ENCODE results near the gene PGD.

The PGD gene

DNA sequence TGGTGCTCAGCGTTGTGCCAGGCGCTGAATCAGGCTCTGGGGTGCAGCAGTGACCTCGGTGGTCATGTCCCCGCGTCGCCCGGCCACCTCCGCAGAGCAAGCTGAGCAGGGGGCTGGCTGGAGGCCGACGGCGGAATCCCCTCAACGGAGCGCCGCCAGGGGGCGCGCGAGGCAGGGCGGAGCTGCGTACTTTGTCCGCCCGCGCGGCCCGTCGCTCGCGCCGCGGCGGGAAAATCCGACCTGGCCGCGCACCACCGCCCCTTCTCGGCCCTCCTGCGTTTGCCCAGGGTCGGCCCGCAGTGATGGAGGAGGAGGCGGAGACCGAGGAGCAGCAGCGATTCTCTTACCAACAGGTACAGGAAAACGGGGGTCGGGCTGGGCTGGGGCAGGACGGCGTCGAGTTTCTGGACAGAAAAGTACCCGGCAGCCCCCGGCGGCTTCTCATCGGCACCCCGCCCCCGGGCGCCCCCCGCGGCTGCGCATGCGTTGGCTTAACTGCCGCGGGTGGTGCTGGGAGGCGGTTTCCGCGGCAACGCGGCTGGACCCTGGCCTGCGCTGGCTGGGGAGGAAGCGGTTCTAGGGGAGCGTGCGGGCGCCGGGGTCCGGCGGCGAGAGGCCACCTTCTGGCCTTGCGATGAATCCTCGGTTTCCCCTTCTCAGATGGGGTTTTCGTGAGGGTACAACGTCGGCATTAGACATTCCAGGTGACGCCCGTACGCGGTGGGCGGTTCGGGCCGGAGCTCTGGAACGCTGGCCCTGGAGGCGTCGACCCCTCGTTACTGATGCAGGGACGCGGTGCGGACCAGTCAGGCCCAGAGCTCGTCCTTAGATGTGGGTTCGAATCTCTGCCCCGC lies 31.6 kb downstream of the PGD start, which contains the start of gene CENPS (continued):
- TF ChIP-seq REPIN1 (tag by site-specific recombination; IDR thresholded peaks at IDR 0.05; ENCODE audit: low read depth) (peak; percentile 63; the same call in 1 of the 2 replicates), ZNF785 (tag by site-specific recombination; IDR thresholded peaks at IDR 0.05) (no peak; the same call in 1 of the 2 replicates), HOXA7 (CRISPR knock-in tag; IDR thresholded peaks at IDR 0.05; ENCODE audit: borderline replicate concordance) (no peak), KLF7 (tag by site-specific recombination; IDR thresholded peaks at IDR 0.05; ENCODE audit: borderline replicate concordance) (peak; percentile 87; the same call in 1 of the 2 replicates), ZNF19 (tag by site-specific recombination; IDR thresholded peaks at IDR 0.05; ENCODE audit: low read depth) (no peak), ZNF121 (tag by site-specific recombination; IDR thresholded peaks at IDR 0.05) (no peak), ZNF223 (tag by site-specific recombination; IDR thresholded peaks at IDR 0.05) (no peak), ZBTB17 (tag by site-specific recombination; IDR thresholded peaks at IDR 0.05) (peak; percentile 63; the same call in 1 of the 2 replicates), KLF1 (tag by site-specific recombination; IDR thresholded peaks at IDR 0.05) (peak; percentile 84), EGR2 (tag by site-specific recombination; IDR thresholded peaks at IDR 0.05; ENCODE audit: low read depth) (peak; percentile 77), ZNF629 (tag by site-specific recombination; IDR thresholded peaks at IDR 0.05) (peak; percentile 65), HOXD13 (CRISPR knock-in tag; IDR thresholded peaks at IDR 0.05; ENCODE audit: borderline replicate concordance) (no peak), ZNF501 (tag by site-specific recombination; IDR thresholded peaks at IDR 0.05) (0 out of 2 replicates have a peak, but pooled peaks have one; percentile 30), ZNF114 (tag by site-specific recombination; IDR thresholded peaks at IDR 0.05) (no peak), ZNF426 (tag by site-specific recombination; IDR thresholded peaks at IDR 0.05) (no peak), ZNF202 (tag by site-specific recombination; IDR thresholded peaks at IDR 0.05; ENCODE audit: borderline replicate concordance) (no peak), ZNF76 (tag by site-specific recombination; IDR thresholded peaks at IDR 0.05; ENCODE audit: borderline replicate concordance, low read depth) (peak; percentile 90)
- TF ChIP-seq, protein P1, sequence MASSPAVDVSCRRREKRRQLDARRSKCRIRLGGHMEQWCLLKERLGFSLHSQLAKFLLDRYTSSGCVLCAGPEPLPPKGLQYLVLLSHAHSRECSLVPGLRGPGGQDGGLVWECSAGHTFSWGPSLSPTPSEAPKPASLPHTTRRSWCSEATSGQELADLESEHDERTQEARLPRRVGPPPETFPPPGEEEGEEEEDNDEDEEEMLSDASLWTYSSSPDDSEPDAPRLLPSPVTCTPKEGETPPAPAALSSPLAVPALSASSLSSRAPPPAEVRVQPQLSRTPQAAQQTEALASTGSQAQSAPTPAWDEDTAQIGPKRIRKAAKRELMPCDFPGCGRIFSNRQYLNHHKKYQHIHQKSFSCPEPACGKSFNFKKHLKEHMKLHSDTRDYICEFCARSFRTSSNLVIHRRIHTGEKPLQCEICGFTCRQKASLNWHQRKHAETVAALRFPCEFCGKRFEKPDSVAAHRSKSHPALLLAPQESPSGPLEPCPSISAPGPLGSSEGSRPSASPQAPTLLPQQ (tag by site-specific recombination; IDR thresholded peaks at IDR 0.05): peak; percentile 91
- TF ChIP-seq, protein P2, sequence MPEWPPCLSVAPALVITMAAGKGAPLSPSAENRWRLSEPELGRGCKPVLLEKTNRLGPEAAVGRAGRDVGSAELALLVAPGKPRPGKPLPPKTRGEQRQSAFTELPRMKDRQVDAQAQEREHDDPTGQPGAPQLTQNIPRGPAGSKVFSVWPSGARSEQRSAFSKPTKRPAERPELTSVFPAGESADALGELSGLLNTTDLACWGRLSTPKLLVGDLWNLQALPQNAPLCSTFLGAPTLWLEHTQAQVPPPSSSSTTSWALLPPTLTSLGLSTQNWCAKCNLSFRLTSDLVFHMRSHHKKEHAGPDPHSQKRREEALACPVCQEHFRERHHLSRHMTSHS (tag by site-specific recombination; IDR thresholded peaks at IDR 0.05): 0 out of 2 replicates have a peak, but pooled peaks have one; percentile 38
- TF ChIP-seq, protein P3, sequence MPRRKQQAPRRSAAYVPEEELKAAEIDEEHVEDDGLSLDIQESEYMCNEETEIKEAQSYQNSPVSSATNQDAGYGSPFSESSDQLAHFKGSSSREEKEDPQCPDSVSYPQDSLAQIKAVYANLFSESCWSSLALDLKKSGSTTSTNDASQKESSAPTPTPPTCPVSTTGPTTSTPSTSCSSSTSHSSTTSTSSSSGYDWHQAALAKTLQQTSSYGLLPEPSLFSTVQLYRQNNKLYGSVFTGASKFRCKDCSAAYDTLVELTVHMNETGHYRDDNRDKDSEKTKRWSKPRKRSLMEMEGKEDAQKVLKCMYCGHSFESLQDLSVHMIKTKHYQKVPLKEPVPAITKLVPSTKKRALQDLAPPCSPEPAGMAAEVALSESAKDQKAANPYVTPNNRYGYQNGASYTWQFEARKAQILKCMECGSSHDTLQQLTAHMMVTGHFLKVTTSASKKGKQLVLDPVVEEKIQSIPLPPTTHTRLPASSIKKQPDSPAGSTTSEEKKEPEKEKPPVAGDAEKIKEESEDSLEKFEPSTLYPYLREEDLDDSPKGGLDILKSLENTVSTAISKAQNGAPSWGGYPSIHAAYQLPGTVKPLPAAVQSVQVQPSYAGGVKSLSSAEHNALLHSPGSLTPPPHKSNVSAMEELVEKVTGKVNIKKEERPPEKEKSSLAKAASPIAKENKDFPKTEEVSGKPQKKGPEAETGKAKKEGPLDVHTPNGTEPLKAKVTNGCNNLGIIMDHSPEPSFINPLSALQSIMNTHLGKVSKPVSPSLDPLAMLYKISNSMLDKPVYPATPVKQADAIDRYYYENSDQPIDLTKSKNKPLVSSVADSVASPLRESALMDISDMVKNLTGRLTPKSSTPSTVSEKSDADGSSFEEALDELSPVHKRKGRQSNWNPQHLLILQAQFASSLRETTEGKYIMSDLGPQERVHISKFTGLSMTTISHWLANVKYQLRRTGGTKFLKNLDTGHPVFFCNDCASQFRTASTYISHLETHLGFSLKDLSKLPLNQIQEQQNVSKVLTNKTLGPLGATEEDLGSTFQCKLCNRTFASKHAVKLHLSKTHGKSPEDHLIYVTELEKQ (tag by site-specific recombination; IDR thresholded peaks at IDR 0.05; ENCODE audit: borderline replicate concordance): no peak; the same call in 1 of the 2 replicates
- TF ChIP-seq, protein P4, sequence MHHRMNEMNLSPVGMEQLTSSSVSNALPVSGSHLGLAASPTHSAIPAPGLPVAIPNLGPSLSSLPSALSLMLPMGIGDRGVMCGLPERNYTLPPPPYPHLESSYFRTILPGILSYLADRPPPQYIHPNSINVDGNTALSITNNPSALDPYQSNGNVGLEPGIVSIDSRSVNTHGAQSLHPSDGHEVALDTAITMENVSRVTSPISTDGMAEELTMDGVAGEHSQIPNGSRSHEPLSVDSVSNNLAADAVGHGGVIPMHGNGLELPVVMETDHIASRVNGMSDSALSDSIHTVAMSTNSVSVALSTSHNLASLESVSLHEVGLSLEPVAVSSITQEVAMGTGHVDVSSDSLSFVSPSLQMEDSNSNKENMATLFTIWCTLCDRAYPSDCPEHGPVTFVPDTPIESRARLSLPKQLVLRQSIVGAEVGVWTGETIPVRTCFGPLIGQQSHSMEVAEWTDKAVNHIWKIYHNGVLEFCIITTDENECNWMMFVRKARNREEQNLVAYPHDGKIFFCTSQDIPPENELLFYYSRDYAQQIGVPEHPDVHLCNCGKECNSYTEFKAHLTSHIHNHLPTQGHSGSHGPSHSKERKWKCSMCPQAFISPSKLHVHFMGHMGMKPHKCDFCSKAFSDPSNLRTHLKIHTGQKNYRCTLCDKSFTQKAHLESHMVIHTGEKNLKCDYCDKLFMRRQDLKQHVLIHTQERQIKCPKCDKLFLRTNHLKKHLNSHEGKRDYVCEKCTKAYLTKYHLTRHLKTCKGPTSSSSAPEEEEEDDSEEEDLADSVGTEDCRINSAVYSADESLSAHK (tag by site-specific recombination; IDR thresholded peaks at IDR 0.05): no peak; the same call in 1 of the 2 replicates
- TF ChIP-seq, protein P5, sequence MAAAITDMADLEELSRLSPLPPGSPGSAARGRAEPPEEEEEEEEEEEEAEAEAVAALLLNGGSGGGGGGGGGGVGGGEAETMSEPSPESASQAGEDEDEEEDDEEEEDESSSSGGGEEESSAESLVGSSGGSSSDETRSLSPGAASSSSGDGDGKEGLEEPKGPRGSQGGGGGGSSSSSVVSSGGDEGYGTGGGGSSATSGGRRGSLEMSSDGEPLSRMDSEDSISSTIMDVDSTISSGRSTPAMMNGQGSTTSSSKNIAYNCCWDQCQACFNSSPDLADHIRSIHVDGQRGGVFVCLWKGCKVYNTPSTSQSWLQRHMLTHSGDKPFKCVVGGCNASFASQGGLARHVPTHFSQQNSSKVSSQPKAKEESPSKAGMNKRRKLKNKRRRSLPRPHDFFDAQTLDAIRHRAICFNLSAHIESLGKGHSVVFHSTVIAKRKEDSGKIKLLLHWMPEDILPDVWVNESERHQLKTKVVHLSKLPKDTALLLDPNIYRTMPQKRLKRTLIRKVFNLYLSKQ (tag by site-specific recombination; IDR thresholded peaks at IDR 0.05; ENCODE audit: borderline replicate concordance): no peak
- TF ChIP-seq, protein P6, sequence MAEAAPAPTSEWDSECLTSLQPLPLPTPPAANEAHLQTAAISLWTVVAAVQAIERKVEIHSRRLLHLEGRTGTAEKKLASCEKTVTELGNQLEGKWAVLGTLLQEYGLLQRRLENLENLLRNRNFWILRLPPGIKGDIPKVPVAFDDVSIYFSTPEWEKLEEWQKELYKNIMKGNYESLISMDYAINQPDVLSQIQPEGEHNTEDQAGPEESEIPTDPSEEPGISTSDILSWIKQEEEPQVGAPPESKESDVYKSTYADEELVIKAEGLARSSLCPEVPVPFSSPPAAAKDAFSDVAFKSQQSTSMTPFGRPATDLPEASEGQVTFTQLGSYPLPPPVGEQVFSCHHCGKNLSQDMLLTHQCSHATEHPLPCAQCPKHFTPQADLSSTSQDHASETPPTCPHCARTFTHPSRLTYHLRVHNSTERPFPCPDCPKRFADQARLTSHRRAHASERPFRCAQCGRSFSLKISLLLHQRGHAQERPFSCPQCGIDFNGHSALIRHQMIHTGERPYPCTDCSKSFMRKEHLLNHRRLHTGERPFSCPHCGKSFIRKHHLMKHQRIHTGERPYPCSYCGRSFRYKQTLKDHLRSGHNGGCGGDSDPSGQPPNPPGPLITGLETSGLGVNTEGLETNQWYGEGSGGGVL (tag by site-specific recombination; IDR thresholded peaks at IDR 0.05): peak; percentile 44; the same call in 1 of the 2 replicates
- TF ChIP-seq, protein P7, sequence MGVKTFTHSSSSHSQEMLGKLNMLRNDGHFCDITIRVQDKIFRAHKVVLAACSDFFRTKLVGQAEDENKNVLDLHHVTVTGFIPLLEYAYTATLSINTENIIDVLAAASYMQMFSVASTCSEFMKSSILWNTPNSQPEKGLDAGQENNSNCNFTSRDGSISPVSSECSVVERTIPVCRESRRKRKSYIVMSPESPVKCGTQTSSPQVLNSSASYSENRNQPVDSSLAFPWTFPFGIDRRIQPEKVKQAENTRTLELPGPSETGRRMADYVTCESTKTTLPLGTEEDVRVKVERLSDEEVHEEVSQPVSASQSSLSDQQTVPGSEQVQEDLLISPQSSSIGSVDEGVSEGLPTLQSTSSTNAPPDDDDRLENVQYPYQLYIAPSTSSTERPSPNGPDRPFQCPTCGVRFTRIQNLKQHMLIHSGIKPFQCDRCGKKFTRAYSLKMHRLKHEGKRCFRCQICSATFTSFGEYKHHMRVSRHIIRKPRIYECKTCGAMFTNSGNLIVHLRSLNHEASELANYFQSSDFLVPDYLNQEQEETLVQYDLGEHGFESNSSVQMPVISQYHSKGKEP (tag by site-specific recombination; IDR thresholded peaks at IDR 0.05): peak; percentile 14; the same call in 1 of the 2 replicates
